Measurements from ENCODE around the gene LRP10. TPM values are rescaled to one million over a fixed set of nuclear protein-coding genes. Genes with fewer than 3 reads are reported as not detected.

LRP10 gene
- total and polyA plus RNA-seq, 2 experiments from 2014 or later: 56.2 to 117 TPM

DNA sequence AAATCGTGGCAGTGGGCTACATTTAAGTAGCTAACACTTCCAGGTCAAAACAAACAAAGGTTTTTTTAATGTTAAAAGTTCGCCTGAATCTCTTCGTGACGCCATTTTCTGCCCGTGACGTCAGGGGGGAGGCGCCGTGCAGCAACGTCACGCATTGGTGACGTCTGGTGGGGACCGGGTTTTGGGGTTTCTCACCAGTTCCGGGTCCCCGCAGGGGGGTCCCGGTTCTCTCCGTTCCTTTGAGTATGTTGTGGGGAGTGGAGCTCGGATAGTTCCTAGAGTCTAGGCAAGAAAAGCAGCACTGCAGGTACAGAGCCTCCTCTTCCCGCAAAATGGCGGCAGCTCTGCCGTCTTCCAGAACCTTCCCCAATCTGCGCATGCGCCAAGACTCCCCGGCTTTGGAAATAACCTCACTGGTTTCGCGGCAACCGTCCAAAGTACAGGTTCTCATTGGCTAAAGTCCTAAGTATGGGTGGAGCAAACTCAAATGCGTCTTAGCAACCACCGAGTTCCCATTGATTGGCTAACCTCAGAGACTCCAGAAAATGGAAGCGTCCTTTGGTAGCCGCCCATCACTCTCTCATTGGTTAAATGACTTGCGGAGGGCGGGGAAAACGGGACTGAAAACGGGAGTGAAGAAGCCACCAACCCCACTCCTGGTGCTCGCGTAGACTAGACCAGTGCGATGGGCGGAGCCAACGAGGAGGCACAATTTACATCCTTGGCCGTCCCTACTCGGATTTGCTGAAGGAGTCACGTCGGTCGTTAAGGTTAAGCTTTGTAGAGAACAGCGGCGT, 47.5 kb downstream of the LRP10 start, which contains the start of gene RBM23:
Gene RBM23, minus strand, starts transcription at position 346 of the 797 bp plus-strand sequence.
- no peaks in the 10 kb centered on the region for H3K9me3 ChIP-seq (ENCODE audit: low read depth)
- H3K4me1 ChIP-seq (ENCODE audit: insufficient read depth): peaks cover 7% of the 10 kb centered on the region
- H4K20me1 ChIP-seq (ENCODE audit: insufficient read depth, poor library complexity, severe bottlenecking): no peaks in the 10 kb centered on the region
- H3K79me2 ChIP-seq: peaks cover 45% of the 10 kb centered on the region
- no peaks in the 10 kb centered on the region for H3K9me2 ChIP-seq (replicated peaks; ENCODE audit: insufficient read depth)
- peak; percentile 100 for DNase-seq (ENCODE audit: low spot score)
- peak within 1 kb of the TSS; percentile 47 for H2AFZ ChIP-seq
- H3K27ac ChIP-seq: peak within 1 kb of the TSS; percentile 95
- no peak for TF ChIP-seq EZH2 (IDR thresholded peaks at IDR 0.05; ENCODE audit: borderline replicate concordance)
- no peak for TF ChIP-seq EZH2phosphoT487 (IDR thresholded peaks at IDR 0.05; ENCODE audit: low read depth, severe bottlenecking, unreplicated experiment)
- WGBS (ENCODE audit: low lambda C conversion rate, missing lambda C conversion rate): under 1% methylated on average over 46 of the region's 46 CpGs
- peak within 1 kb of the TSS; percentile 76 for H3K4me3 ChIP-seq
- peak within 1 kb of the TSS; percentile 75 for H3K4me2 ChIP-seq
- H3K36me3 ChIP-seq (replicated peaks; ENCODE audit: insufficient read depth, low read depth): no peaks in the 10 kb centered on the region
- no peaks in the 10 kb centered on the region for H3K27me3 ChIP-seq

DNA sequence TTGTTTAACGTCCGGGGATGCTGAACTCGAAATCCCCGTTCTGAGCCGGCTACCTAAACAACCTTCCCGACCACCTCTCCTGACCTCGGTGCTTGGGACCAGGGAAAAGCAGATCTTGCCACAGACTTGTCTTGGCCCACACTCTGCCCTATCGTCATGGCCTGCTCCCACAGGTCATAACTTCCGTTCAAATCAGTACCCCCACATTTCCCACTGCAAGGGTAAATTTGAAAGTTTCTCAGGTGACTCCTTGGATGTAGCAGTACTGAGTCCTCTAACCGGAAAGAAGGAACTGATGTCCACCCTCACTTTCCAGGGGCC, 48.0 kb downstream of the LRP10 start:
- no peak overlapping the region for H2AFZ ChIP-seq
- H3K9me3 ChIP-seq (ENCODE audit: low read depth): no peaks in the 10 kb centered on the region
- H3K36me3 ChIP-seq (replicated peaks; ENCODE audit: insufficient read depth, low read depth): no peaks in the 10 kb centered on the region
- H3K79me2 ChIP-seq: peaks cover 41% of the 10 kb centered on the region
- H3K9me2 ChIP-seq (replicated peaks; ENCODE audit: insufficient read depth): no peaks in the 10 kb centered on the region
- peak overlapping the region; percentile 62 for H3K27ac ChIP-seq
- TF ChIP-seq EZH2 (IDR thresholded peaks at IDR 0.05; ENCODE audit: borderline replicate concordance) (no peak), EZH2phosphoT487 (IDR thresholded peaks at IDR 0.05; ENCODE audit: low read depth, severe bottlenecking, unreplicated experiment) (no peak)
- TF ChIP-seq, protein P1, sequence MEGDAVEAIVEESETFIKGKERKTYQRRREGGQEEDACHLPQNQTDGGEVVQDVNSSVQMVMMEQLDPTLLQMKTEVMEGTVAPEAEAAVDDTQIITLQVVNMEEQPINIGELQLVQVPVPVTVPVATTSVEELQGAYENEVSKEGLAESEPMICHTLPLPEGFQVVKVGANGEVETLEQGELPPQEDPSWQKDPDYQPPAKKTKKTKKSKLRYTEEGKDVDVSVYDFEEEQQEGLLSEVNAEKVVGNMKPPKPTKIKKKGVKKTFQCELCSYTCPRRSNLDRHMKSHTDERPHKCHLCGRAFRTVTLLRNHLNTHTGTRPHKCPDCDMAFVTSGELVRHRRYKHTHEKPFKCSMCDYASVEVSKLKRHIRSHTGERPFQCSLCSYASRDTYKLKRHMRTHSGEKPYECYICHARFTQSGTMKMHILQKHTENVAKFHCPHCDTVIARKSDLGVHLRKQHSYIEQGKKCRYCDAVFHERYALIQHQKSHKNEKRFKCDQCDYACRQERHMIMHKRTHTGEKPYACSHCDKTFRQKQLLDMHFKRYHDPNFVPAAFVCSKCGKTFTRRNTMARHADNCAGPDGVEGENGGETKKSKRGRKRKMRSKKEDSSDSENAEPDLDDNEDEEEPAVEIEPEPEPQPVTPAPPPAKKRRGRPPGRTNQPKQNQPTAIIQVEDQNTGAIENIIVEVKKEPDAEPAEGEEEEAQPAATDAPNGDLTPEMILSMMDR (IDR thresholded peaks at IDR 0.05; ENCODE audit: poor library complexity): no peak
- peak overlapping the region; percentile 67 for H3K4me2 ChIP-seq
- 12% methylated on average over 10 of the region's 10 CpGs for WGBS (ENCODE audit: low lambda C conversion rate, missing lambda C conversion rate)
- H3K4me1 ChIP-seq (ENCODE audit: insufficient read depth): peaks cover 7% of the 10 kb centered on the region
- no peaks in the 10 kb centered on the region for H4K20me1 ChIP-seq (ENCODE audit: insufficient read depth, poor library complexity, severe bottlenecking)
- H3K27me3 ChIP-seq: no peaks in the 10 kb centered on the region
- no peak for DNase-seq (ENCODE audit: low spot score)
- H3K4me3 ChIP-seq: no peak overlapping the region

DNA sequence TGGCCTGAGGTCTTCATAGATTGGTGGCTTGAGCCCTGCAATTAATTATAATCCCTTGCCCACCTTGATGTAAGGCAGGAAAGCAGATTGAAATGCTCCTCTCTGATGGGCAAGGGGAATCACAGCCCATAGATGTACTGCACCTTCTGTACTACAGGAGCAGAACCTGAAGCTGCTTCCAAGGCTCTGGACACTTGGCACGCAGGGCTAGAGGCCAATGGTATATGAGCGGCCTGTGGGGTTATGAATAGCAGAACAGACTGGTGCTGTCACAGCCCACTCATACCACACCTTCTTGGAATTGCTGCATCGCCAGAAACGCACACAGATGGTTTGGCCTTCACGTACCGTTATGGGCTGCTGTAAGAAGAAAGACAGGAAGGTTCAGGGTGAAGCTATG, 49.2 kb downstream of the LRP10 start:
- TF ChIP-seq EZH2 (IDR thresholded peaks at IDR 0.05; ENCODE audit: borderline replicate concordance) (no peak), EZH2phosphoT487 (IDR thresholded peaks at IDR 0.05; ENCODE audit: low read depth, severe bottlenecking, unreplicated experiment) (no peak)
- TF ChIP-seq, protein P1 (IDR thresholded peaks at IDR 0.05; ENCODE audit: poor library complexity): no peak
- Histone ChIP-seq H3K4me1 (ENCODE audit: insufficient read depth) (peaks cover 7% of the 10 kb centered on the region), H4K20me1 (ENCODE audit: insufficient read depth, poor library complexity, severe bottlenecking) (no peaks in the 10 kb centered on the region), H3K79me2 (peaks cover 29% of the 10 kb centered on the region), H3K4me3 (no peak overlapping the region), H3K9me2 (replicated peaks; ENCODE audit: insufficient read depth) (no peaks in the 10 kb centered on the region), H3K9me3 (ENCODE audit: low read depth) (no peaks in the 10 kb centered on the region), H3K27me3 (no peaks in the 10 kb centered on the region), H3K4me2 (no peak overlapping the region), H2AFZ (no peak overlapping the region), H3K36me3 (replicated peaks; ENCODE audit: insufficient read depth, low read depth) (no peaks in the 10 kb centered on the region), H3K27ac (no peak overlapping the region)
- 95% methylated on average over 6 of the region's 6 CpGs for WGBS (ENCODE audit: low lambda C conversion rate, missing lambda C conversion rate)
- no peak for DNase-seq (ENCODE audit: low spot score)

DNA sequence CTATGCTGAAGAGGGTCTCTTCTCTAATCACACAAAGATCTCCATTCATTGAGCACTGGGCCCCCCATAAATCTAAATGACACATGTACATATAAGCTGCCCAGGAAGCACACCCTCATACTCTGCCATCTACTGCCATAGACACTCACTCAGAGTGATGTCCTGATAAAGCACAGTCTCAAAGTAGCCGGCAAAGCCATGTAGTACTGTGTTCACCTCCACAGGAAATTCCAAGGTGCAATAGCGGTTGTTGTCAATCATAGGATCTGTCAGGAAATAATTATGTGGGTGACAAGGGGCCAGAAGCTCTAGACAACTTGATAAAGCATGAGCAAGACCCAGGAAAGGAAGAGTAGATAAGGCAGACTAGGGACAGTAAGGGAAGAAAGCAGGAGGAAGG, 50.8 kb downstream of the LRP10 start:
- H3K79me2 ChIP-seq: peaks cover 18% of the 10 kb centered on the region

More for the DNA sequence above, 50.8 kb downstream of the LRP10 start:
- Histone ChIP-seq H3K36me3 (replicated peaks; ENCODE audit: insufficient read depth, low read depth) (no peaks in the 10 kb centered on the region), H3K4me1 (ENCODE audit: insufficient read depth) (peaks cover 7% of the 10 kb centered on the region), H3K4me2 (no peak overlapping the region), H3K9me3 (ENCODE audit: low read depth) (no peaks in the 10 kb centered on the region), H4K20me1 (ENCODE audit: insufficient read depth, poor library complexity, severe bottlenecking) (no peaks in the 10 kb centered on the region), H3K9me2 (replicated peaks; ENCODE audit: insufficient read depth) (no peaks in the 10 kb centered on the region), H3K27me3 (no peaks in the 10 kb centered on the region), H2AFZ (no peak overlapping the region), H3K4me3 (no peak overlapping the region), H3K27ac (peak overlapping the region; percentile 54)
- WGBS (ENCODE audit: low lambda C conversion rate, missing lambda C conversion rate): 91% methylated on average over 2 of the region's 2 CpGs
- TF ChIP-seq, protein P1 (IDR thresholded peaks at IDR 0.05; ENCODE audit: poor library complexity): no peak
- no peak for TF ChIP-seq EZH2 (IDR thresholded peaks at IDR 0.05; ENCODE audit: borderline replicate concordance)
- TF ChIP-seq EZH2phosphoT487 (IDR thresholded peaks at IDR 0.05; ENCODE audit: low read depth, severe bottlenecking, unreplicated experiment): no peak
- DNase-seq (ENCODE audit: low spot score): no peak

Data from hepatocyte (in vitro differentiated cells).